Ectodermal cell (in vitro differentiated cells): ENCODE results near the gene HNRNPU.

Source experiments
- H3K27ac ChIP-seq: 2 replicates; pipeline ENCODE4 v1.7.0; 2013; ENCODE audit warnings: mild to moderate bottlenecking, low read depth, low read length; ENCODE audit not compliant: insufficient read depth, poor library complexity, severe bottlenecking
- H3K27me3 ChIP-seq: 2 replicates; pipeline ENCODE4 v1.7.0; 2013; ENCODE audit warnings: mild to moderate bottlenecking, low read length; ENCODE audit not compliant: insufficient read depth, control insufficient read depth, poor library complexity, severe bottlenecking
- H3K36me3 ChIP-seq: one replicate; pipeline ENCODE4 v1.7.0; 2013; ENCODE audit warnings: low read length; ENCODE audit not compliant: control insufficient read depth, insufficient read depth
- H3K4me1 ChIP-seq: one replicate; pipeline ENCODE4 v1.7.0; 2013; ENCODE audit warnings: low read length; ENCODE audit not compliant: control insufficient read depth, insufficient read depth
- H3K4me3 ChIP-seq: 2 replicates; pipeline ENCODE4 v1.7.0; 2013; ENCODE audit warnings: low read depth, low read length, control low read depth; ENCODE audit not compliant: insufficient read depth
- H3K9me3 ChIP-seq: 2 replicates; pipeline ENCODE4 v1.7.0; 2013; ENCODE audit warnings: mild to moderate bottlenecking, low read length, moderate library complexity; ENCODE audit not compliant: control insufficient read depth
- WGBS, 2 experiments: methylation state at CpG; one replicate each; pipeline ENCODE4 v1.1.7; 2013; ENCODE audit warnings: missing lambda C conversion rate in 2 of 2; 5-methylcytosine and 5-hydroxymethylcytosine counted together

The HNRNPU gene

DNA sequence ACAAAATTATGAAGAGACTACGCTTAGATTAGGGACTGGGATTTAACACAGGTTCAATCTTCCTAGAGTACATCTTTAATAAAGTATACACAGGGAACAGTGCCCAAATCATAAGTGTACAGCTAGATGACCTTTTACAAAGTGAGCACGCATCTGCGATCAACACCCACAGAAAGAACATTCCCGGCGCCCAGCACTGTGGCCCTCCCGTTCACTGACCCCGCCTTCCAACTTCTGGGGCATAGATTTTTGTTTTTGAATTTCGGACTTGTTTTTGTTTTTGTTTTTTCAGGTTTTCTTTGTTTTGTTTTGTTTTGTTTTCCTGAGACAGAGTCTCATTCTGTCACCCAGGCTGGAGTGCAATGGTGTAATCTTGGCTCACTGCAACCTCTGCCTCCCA, 59.5 kb downstream of the HNRNPU start:
- H3K27ac ChIP-seq, result no peak overlapping the region
- no peaks in the 10 kb centered on the region for H3K36me3 ChIP-seq
- 95 to 96% methylated on average over 8 of the region's 8 CpGs for WGBS, 2 experiments
- H3K9me3 ChIP-seq, result no peaks in the 10 kb centered on the region
- no peak overlapping the region for H3K4me3 ChIP-seq
- no peaks in the 10 kb centered on the region for H3K4me1 ChIP-seq
- no peaks in the 10 kb centered on the region for H3K27me3 ChIP-seq

DNA sequence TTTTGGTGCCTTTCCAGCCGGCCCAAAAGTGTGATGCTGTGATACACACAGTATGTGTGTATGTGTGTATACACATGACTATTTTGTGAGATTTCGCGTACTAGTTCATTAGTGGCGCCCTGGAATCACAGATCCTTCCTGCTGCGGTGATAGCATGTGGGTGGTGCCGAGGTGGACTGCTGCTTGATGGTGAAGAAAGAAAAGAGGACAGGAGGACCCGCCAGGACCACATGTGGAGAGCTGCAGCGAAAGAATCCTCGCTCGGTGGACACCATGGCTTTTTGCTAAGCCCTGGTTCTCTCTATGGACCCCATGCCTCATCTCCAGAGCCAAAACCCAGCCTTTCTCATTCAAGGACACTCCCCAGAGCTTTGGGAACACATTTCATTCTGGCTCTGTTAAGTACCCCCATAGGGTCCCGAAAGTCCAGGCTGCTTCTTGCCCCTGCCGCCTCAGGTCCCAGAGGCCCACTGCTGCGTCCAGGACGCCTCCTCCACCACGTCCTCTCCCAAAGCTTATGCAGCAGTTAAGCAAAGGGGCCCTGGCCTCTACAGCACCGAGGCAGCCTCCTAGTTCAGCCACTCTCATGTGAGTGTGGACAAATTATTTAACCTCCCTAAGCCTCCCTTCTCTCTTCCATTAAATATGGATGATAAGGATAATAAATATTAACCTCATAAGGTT, 61.6 kb downstream of the HNRNPU start:
- H3K36me3 ChIP-seq, result no peaks in the 10 kb centered on the region
- 92% methylated on average over 16 of the region's 16 CpGs for WGBS, 2 experiments

DNA sequence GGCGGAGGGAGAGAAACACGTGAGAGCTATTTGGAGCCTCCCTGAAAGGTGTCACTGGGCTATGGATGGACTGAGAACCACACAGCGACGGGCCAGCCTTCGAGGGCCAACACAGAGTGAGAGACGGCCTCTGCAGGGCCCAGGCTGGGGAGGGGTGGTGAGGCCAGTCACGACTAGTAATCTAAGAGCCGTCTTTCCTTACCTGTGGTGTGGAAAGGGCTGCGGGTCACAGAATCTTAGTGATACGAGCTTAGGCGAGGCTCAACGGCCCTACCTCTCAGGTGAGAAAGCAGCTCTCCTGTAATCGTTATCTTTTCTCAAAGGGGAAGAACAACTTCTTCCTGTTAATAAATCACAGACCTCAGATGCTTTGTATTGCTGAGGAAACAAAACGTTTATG, 62.3 kb downstream of the HNRNPU start:
- H3K4me1 ChIP-seq, result no peaks in the 10 kb centered on the region
- WGBS, 2 experiments, result 75 to 77% methylated on average over 14 of the region's 14 CpGs
- no peaks in the 10 kb centered on the region for H3K9me3 ChIP-seq
- no peak overlapping the region for H3K27ac ChIP-seq
- H3K4me3 ChIP-seq, result no peak overlapping the region
- no peaks in the 10 kb centered on the region for H3K27me3 ChIP-seq
- no peaks in the 10 kb centered on the region for H3K36me3 ChIP-seq

More for the DNA sequence above, 61.6 kb downstream of the HNRNPU start:
- Histone ChIP-seq H3K4me1 (no peaks in the 10 kb centered on the region), H3K27me3 (no peaks in the 10 kb centered on the region), H3K27ac (no peak overlapping the region), H3K4me3 (no peak overlapping the region), H3K9me3 (no peaks in the 10 kb centered on the region)

DNA sequence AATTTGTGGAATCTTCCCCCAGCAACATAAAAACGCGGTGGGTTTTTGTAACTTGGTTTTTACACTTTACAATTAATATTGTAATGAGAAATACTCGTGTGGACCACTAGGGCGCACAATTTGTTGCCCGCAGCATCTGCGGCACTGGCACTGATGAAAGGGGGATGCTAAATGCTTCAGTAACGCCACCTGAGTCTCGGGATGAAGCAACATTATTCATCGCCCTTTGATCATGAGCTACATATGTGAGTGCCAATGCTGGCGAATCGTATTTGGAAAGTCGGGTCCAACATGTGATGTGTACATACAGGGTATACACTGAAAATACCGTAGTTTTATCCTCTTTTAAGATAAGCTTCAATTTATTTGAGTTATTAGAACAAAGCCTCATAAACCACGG, 63.1 kb downstream of the HNRNPU start:
- H3K4me3 ChIP-seq, result no peak overlapping the region
- H3K36me3 ChIP-seq, result no peaks in the 10 kb centered on the region
- H3K27me3 ChIP-seq, result no peaks in the 10 kb centered on the region
- H3K9me3 ChIP-seq, result no peaks in the 10 kb centered on the region
- no peaks in the 10 kb centered on the region for H3K4me1 ChIP-seq
- 81 to 86% methylated on average over 12 to 13 of the region's 14 CpGs for WGBS, 2 experiments
- no peak overlapping the region for H3K27ac ChIP-seq

DNA sequence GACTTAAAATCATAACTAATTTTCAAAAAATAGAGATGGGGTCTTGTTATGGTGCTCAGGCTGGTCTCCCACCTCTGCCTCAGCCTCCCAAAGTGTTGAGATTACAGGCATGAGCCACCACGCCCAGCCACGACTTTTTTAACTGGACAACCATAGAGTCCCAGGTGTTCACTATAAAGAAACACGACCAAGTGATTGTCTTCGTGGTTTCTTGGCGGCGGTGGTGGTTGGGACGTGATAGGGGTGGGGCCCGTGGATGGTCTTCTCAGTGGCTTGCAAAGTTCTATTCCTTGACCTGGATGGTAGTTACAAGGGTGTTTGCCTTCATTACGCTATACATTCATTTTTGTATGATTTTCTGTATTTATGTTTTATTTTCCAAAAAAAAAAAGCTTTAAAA, 63.5 kb downstream of the HNRNPU start:
- WGBS, 2 experiments, result 91 to 93% methylated on average over 8 to 9 of the region's 9 CpGs
- Histone ChIP-seq H3K4me1 (no peaks in the 10 kb centered on the region), H3K27ac (no peak overlapping the region), H3K9me3 (no peaks in the 10 kb centered on the region), H3K27me3 (no peaks in the 10 kb centered on the region), H3K36me3 (no peaks in the 10 kb centered on the region), H3K4me3 (no peak overlapping the region)
